ENCODE measurements around the gene UBE3D.
"Not testable (repeated sequence)": the region's sequence is repeated elsewhere in the genome, so short reads cannot be mapped to it uniquely, and the experiment has no call there.

Gene UBE3D

GRCh38 chr6:82891503-82891902 is 174.1 kb downstream of the UBE3D start:
- not testable (repeated sequence) for H3K27ac ChIP-seq (ENCODE audit: low read depth, low read length); H3K27me3 ChIP-seq (ENCODE audit: control insufficient read depth, insufficient read depth, low read length); H3K4me1 ChIP-seq (ENCODE audit: control insufficient read depth, insufficient read depth, low read length); H3K9me3 ChIP-seq (ENCODE audit: control insufficient read depth, insufficient read depth, low read depth, low read length); H3K9ac ChIP-seq (ENCODE audit: low read length); H3K4me3 ChIP-seq (ENCODE audit: low read depth, low read length); H3K36me3 ChIP-seq (ENCODE audit: control insufficient read depth, insufficient read depth, low read length)

GRCh38 chr6:82891076-82891475 is 174.6 kb downstream of the UBE3D start:
- no peaks in the 10 kb centered on the region for H3K36me3 ChIP-seq (ENCODE audit: control insufficient read depth, insufficient read depth, low read length)

DNA sequence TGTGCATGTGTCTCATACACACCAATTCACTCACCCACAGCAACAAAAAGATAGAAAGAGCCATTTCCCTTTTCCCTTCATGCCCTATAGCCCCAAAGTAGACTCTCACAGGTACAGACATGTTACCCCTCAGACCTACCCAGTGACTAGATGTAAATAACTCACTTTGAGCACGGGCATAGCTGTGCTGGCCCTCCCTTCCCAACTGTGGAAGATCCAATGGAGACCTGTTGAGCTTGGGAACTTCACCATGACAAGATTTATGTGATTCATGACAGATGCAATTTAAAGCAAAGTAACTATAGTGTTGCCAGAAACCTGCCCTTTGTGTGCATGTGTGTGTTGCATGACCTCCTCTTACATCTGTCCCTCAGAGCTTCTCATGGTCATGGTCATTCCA is 175.4 kb downstream of the UBE3D start:
- no peak overlapping the region for H3K9ac ChIP-seq (ENCODE audit: low read length)
- H3K27ac ChIP-seq (ENCODE audit: low read depth, low read length) = no peak overlapping the region
- no peak overlapping the region for H3K4me3 ChIP-seq (ENCODE audit: low read depth, low read length)
- no peaks in the 10 kb centered on the region for H3K27me3 ChIP-seq (ENCODE audit: control insufficient read depth, insufficient read depth, low read length)
- H3K4me1 ChIP-seq (ENCODE audit: control insufficient read depth, insufficient read depth, low read length) = peaks cover 8% of the 10 kb centered on the region
- no peaks in the 10 kb centered on the region for H3K9me3 ChIP-seq (ENCODE audit: control insufficient read depth, insufficient read depth, low read depth, low read length)
- no peaks in the 10 kb centered on the region for H3K36me3 ChIP-seq (ENCODE audit: control insufficient read depth, insufficient read depth, low read length)

More at GRCh38 chr6:82891076-82891475, 174.6 kb downstream of the UBE3D start:
- Histone ChIP-seq H3K27ac (ENCODE audit: low read depth, low read length) (no peak overlapping the region), H3K4me3 (ENCODE audit: low read depth, low read length) (no peak overlapping the region), H3K9me3 (ENCODE audit: control insufficient read depth, insufficient read depth, low read depth, low read length) (no peaks in the 10 kb centered on the region), H3K27me3 (ENCODE audit: control insufficient read depth, insufficient read depth, low read length) (no peaks in the 10 kb centered on the region), H3K9ac (ENCODE audit: low read length) (no peak overlapping the region), H3K4me1 (ENCODE audit: control insufficient read depth, insufficient read depth, low read length) (peaks cover 8% of the 10 kb centered on the region)

GRCh38 chr6:82889143-82889542 is 176.5 kb downstream of the UBE3D start:
- Histone ChIP-seq H3K4me1 (ENCODE audit: control insufficient read depth, insufficient read depth, low read length) (peaks cover 7% of the 10 kb centered on the region), H3K9ac (ENCODE audit: low read length) (no peak overlapping the region), H3K9me3 (ENCODE audit: control insufficient read depth, insufficient read depth, low read depth, low read length) (no peaks in the 10 kb centered on the region), H3K36me3 (ENCODE audit: control insufficient read depth, insufficient read depth, low read length) (no peaks in the 10 kb centered on the region), H3K27me3 (ENCODE audit: control insufficient read depth, insufficient read depth, low read length) (no peaks in the 10 kb centered on the region), H3K4me3 (ENCODE audit: low read depth, low read length) (no peak overlapping the region), H3K27ac (ENCODE audit: low read depth, low read length) (no peak overlapping the region)

DNA sequence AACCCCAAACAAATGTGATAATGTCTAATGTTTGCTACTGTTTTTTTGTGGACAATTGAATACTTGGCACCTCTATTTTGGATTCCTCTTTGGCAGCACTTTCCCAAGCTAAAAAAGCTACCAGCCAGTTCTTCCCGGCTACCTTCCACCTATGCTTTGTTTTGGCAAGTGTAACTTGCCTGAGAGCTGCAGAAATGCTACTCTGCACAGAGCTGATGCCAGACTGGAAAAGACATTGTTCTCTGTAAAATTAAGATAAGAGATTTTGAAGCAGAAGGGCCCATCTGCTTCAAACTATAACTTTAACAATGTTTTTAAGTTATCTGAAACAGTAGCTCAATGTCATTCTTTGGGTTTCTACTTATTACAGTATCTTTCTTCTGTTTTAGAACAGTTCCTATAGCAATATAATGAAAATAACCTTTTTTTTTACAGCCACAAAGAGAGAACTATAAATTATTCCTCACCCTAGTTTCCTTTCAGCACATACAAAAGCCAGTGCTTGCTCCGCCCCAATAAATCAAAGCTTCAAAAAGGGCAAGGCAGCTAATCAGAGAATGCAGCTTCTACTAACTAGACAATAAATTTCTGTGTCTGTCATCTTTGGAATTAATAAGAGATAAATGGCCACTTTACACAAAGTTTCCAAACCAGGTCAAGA is 183.1 kb downstream of the UBE3D start:
- H3K27ac ChIP-seq (ENCODE audit: low read depth, low read length) = no peak overlapping the region
- no peaks in the 10 kb centered on the region for H3K36me3 ChIP-seq (ENCODE audit: control insufficient read depth, insufficient read depth, low read length)
- no peaks in the 10 kb centered on the region for H3K4me1 ChIP-seq (ENCODE audit: control insufficient read depth, insufficient read depth, low read length)
- H3K9ac ChIP-seq (ENCODE audit: low read length) = no peak overlapping the region
- H3K4me3 ChIP-seq (ENCODE audit: low read depth, low read length) = no peak overlapping the region
- no peaks in the 10 kb centered on the region for H3K9me3 ChIP-seq (ENCODE audit: control insufficient read depth, insufficient read depth, low read depth, low read length)
- H3K27me3 ChIP-seq (ENCODE audit: control insufficient read depth, insufficient read depth, low read length) = no peaks in the 10 kb centered on the region

DNA sequence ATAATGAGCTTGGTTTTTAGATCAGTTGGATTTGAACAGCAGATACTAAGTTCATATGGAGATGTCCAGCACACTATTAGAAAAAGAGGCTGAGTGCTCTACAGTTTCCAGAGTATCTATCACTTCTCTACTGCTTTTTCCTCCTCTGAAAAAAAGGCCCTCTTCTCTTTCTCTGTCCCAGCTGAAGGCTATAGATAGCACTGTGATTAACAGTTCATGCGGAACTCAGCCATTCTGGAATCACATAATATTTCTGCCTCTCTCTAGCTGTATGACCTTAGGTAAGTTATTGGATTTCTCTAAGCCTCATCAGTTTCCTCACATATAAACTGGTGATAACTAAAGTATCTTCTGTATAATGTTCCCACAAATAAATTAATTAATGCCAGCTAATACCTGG is 184.1 kb downstream of the UBE3D start:
- Histone ChIP-seq H3K9me3 (ENCODE audit: control insufficient read depth, insufficient read depth, low read depth, low read length) (no peaks in the 10 kb centered on the region), H3K36me3 (ENCODE audit: control insufficient read depth, insufficient read depth, low read length) (no peaks in the 10 kb centered on the region), H3K27me3 (ENCODE audit: control insufficient read depth, insufficient read depth, low read length) (no peaks in the 10 kb centered on the region), H3K9ac (ENCODE audit: low read length) (no peak overlapping the region), H3K4me3 (ENCODE audit: low read depth, low read length) (no peak overlapping the region), H3K4me1 (ENCODE audit: control insufficient read depth, insufficient read depth, low read length) (no peaks in the 10 kb centered on the region), H3K27ac (ENCODE audit: low read depth, low read length) (no peak overlapping the region)

GRCh38 chr6:82878812-82879211 is 186.8 kb downstream of the UBE3D start:
- no peaks in the 10 kb centered on the region for H3K27me3 ChIP-seq (ENCODE audit: control insufficient read depth, insufficient read depth, low read length)

GRCh38 chr6:82877213-82878195 is 188.1 kb downstream of the UBE3D start:
- H3K4me1 ChIP-seq (ENCODE audit: control insufficient read depth, insufficient read depth, low read length) = no peaks in the 10 kb centered on the region
- no peaks in the 10 kb centered on the region for H3K9me3 ChIP-seq (ENCODE audit: control insufficient read depth, insufficient read depth, low read depth, low read length)
- no peak overlapping the region for H3K27ac ChIP-seq (ENCODE audit: low read depth, low read length)
- no peaks in the 10 kb centered on the region for H3K36me3 ChIP-seq (ENCODE audit: control insufficient read depth, insufficient read depth, low read length)
- H3K9ac ChIP-seq (ENCODE audit: low read length) = no peak overlapping the region
- no peak overlapping the region for H3K4me3 ChIP-seq (ENCODE audit: low read depth, low read length)
- no peaks in the 10 kb centered on the region for H3K27me3 ChIP-seq (ENCODE audit: control insufficient read depth, insufficient read depth, low read length)

More at GRCh38 chr6:82878812-82879211, 186.8 kb downstream of the UBE3D start:
- Histone ChIP-seq H3K27ac (ENCODE audit: low read depth, low read length) (no peak overlapping the region), H3K9ac (ENCODE audit: low read length) (no peak overlapping the region), H3K9me3 (ENCODE audit: control insufficient read depth, insufficient read depth, low read depth, low read length) (no peaks in the 10 kb centered on the region), H3K4me3 (ENCODE audit: low read depth, low read length) (no peak overlapping the region), H3K4me1 (ENCODE audit: control insufficient read depth, insufficient read depth, low read length) (no peaks in the 10 kb centered on the region), H3K36me3 (ENCODE audit: control insufficient read depth, insufficient read depth, low read length) (no peaks in the 10 kb centered on the region)

DNA sequence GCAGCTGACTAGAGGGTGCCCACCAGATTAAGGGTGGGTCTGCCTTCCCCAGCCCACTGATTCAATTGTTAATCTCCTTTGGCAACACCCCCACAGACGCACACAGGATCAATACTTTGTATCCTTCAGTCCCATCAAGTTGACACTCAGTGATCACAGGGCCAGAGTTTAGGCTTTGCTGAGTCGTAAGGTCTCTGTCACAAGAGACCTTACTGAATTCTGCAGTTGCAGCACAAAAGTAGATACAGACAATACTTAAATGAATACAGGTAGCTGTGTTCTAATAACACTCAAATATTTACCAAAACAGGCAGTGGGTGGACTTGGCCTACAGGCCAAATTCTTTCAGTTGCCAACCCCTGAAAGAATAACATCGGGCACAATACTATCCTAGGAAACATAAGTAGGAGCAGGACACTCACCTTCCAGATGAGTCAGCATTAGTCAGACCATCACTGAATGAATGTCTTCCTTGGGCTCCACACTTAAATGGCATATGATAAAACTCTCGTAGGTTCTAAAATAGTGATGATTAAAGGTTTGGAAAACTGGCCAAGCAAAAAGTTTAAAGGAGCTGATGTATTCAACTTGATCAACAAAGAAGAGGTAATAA is 190.0 kb downstream of the UBE3D start:
- Histone ChIP-seq H3K4me3 (ENCODE audit: low read depth, low read length) (no peak overlapping the region), H3K27me3 (ENCODE audit: control insufficient read depth, insufficient read depth, low read length) (no peaks in the 10 kb centered on the region), H3K4me1 (ENCODE audit: control insufficient read depth, insufficient read depth, low read length) (no peaks in the 10 kb centered on the region), H3K9ac (ENCODE audit: low read length) (no peak overlapping the region), H3K36me3 (ENCODE audit: control insufficient read depth, insufficient read depth, low read length) (no peaks in the 10 kb centered on the region), H3K27ac (ENCODE audit: low read depth, low read length) (no peak overlapping the region), H3K9me3 (ENCODE audit: control insufficient read depth, insufficient read depth, low read depth, low read length) (no peaks in the 10 kb centered on the region)

DNA sequence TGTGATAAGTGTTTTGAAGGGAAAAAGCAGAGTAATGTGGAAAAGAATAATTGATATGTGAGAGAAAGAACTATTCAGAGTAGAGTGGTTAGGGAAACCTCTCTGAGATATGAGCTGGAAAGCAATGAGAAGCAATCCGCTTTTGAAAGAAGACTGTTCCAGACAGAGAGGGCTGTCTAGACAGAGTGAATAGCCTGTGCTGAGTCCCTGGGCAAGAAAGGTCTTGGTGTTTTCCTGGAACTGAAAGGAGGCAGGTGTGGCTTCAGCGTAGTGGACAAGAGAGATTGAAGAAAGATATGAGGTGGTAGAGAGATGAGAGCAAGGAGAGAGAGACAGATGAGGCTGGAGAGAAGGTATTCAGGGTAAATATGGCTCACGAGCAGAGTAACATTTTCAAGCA is 190.8 kb downstream of the UBE3D start:
- Histone ChIP-seq H3K4me3 (ENCODE audit: low read depth, low read length) (no peak overlapping the region), H3K4me1 (ENCODE audit: control insufficient read depth, insufficient read depth, low read length) (no peaks in the 10 kb centered on the region), H3K27ac (ENCODE audit: low read depth, low read length) (no peak overlapping the region), H3K9me3 (ENCODE audit: control insufficient read depth, insufficient read depth, low read depth, low read length) (no peaks in the 10 kb centered on the region), H3K27me3 (ENCODE audit: control insufficient read depth, insufficient read depth, low read length) (no peaks in the 10 kb centered on the region), H3K9ac (ENCODE audit: low read length) (no peak overlapping the region), H3K36me3 (ENCODE audit: control insufficient read depth, insufficient read depth, low read length) (no peaks in the 10 kb centered on the region)

DNA sequence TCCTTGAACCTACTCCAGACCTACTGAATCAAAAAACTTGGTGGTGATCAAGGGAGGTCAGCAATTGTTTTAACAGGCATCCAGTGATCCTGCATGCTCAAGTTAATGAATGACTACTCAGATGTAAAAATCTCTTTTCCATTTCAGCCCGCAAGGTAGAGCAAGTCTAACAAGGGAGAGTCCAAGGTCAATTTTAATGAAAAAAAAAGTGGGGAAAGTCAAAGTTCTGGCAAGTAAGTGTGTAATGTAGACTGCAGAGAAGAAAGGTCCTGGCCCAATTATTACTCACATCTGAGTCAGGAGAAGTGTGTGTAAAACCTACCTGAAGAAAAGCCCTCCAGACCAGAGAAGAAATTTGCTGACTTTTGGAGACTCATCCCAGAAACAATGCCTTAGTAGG is 193.5 kb downstream of the UBE3D start:
- H3K4me3 ChIP-seq (ENCODE audit: low read depth, low read length) = no peak overlapping the region
- H3K9ac ChIP-seq (ENCODE audit: low read length) = no peak overlapping the region
- H3K4me1 ChIP-seq (ENCODE audit: control insufficient read depth, insufficient read depth, low read length) = no peaks in the 10 kb centered on the region
- H3K27ac ChIP-seq (ENCODE audit: low read depth, low read length) = no peak overlapping the region
- no peaks in the 10 kb centered on the region for H3K27me3 ChIP-seq (ENCODE audit: control insufficient read depth, insufficient read depth, low read length)
- no peaks in the 10 kb centered on the region for H3K9me3 ChIP-seq (ENCODE audit: control insufficient read depth, insufficient read depth, low read depth, low read length)
- H3K36me3 ChIP-seq (ENCODE audit: control insufficient read depth, insufficient read depth, low read length) = no peaks in the 10 kb centered on the region

Data from HUES6 (cell line).